Testis (tissue), 2 donors: ENCODE data around the gene GPC1.

ENCODE experiments used
- POLR2A ChIP-seq: fragments of 450-650 bp; IDR thresholded peaks from one replicate; pipeline ENCODE4 v1.6.1; 2017; ENCODE audit warnings: antibody characterized with exemption, mild to moderate bottlenecking, moderate library complexity
- TF ChIP-seq, protein P1 (sequence below), 3 experiments: fragments of 450-650 bp in 2 of 3; fragments of 200-600 bp in 1 of 3; sonication (generic) in 1 of 3; IDR thresholded peaks; one replicate each; pipeline ENCODE4 v1.5.1; 2016 to 2019; ENCODE audit warnings: antibody characterized with exemption in 3 of 3, mild to moderate bottlenecking in 2 of 3, moderate library complexity in 1 of 3

DNA sequence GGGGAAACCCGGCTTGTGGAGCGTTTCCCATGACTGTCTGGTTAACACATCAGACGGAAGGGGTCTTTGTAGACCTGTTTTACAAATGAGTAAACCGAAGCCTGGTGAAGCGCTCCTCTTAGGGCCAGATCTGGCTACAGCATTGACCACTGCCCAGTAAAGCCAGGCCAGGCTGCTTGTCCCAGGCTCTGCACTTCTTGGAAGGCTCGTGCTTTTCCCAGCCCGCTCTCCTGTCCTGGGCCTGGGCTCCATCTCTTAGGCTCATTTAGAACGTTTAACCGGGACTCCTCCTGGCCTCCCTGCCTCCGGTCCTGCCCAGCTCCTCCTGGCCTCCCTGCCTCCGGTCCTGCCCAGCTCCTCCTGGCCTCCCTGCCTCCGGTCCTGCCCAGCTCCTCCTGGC lies 4.8 kb downstream of the GPC1 start:
- no peak for TF ChIP-seq POLR2A
- TF ChIP-seq, protein P1, sequence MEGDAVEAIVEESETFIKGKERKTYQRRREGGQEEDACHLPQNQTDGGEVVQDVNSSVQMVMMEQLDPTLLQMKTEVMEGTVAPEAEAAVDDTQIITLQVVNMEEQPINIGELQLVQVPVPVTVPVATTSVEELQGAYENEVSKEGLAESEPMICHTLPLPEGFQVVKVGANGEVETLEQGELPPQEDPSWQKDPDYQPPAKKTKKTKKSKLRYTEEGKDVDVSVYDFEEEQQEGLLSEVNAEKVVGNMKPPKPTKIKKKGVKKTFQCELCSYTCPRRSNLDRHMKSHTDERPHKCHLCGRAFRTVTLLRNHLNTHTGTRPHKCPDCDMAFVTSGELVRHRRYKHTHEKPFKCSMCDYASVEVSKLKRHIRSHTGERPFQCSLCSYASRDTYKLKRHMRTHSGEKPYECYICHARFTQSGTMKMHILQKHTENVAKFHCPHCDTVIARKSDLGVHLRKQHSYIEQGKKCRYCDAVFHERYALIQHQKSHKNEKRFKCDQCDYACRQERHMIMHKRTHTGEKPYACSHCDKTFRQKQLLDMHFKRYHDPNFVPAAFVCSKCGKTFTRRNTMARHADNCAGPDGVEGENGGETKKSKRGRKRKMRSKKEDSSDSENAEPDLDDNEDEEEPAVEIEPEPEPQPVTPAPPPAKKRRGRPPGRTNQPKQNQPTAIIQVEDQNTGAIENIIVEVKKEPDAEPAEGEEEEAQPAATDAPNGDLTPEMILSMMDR (IDR thresholded peaks at IDR 0.05) = no peak
